Liver (tissue), 9 donors: Measurements from ENCODE around the gene BSPRY. TPM values are rescaled to one million over a fixed set of nuclear protein-coding genes. Genes with fewer than 3 reads are reported as not detected.

Experiments used
- DNase-seq: peaks from one replicate; pipeline ENCODE4 v3.0.0-alpha.2; 2017; ENCODE audit warnings: low spot score
- H3K27ac ChIP-seq, 2 donors: one replicate each; pipeline ENCODE4 v1.7.0; 2013; ENCODE audit warnings: inconsistent platforms in 2 of 2, low read length in 2 of 2, control low read depth in 1 of 2, low read depth in 1 of 2, mild to moderate bottlenecking in 1 of 2
- H3K27me3 ChIP-seq, 4 donors: one replicate each; pipeline versions ENCODE4 v1.6.1 to v1.7.0; 2013; ENCODE audit warnings: low read length in 3 of 4, inconsistent platforms in 1 of 4, mild to moderate bottlenecking in 1 of 4, moderate library complexity in 1 of 4; ENCODE audit not compliant: control insufficient read depth in 4 of 4, insufficient read depth in 4 of 4
- H3K36me3 ChIP-seq, 4 donors: one replicate each; pipeline versions ENCODE4 v1.6.1 to v1.7.0; 2013; ENCODE audit warnings: low read length in 3 of 4, mild to moderate bottlenecking in 3 of 4, low read depth in 1 of 4, moderate library complexity in 1 of 4; ENCODE audit not compliant: control insufficient read depth in 4 of 4, insufficient read depth in 3 of 4
- H3K4me1 ChIP-seq, 4 donors: one replicate each; pipeline versions ENCODE4 v1.6.1 to v1.7.0; 2013; ENCODE audit warnings: low read length in 3 of 4, mild to moderate bottlenecking in 3 of 4, moderate library complexity in 1 of 4; ENCODE audit not compliant: control insufficient read depth in 4 of 4, insufficient read depth in 4 of 4
- H3K4me3 ChIP-seq, 3 donors: one replicate each; pipeline versions ENCODE4 v1.6.1 to v1.7.0; 2013; ENCODE audit warnings: low read length in 3 of 3, control low read depth in 1 of 3, low read depth in 1 of 3, mild to moderate bottlenecking in 1 of 3
- H3K9ac ChIP-seq, 2 donors: one replicate each; pipeline ENCODE4 v1.7.0; 2013; ENCODE audit warnings: low read length in 2 of 2, mild to moderate bottlenecking in 2 of 2, moderate library complexity in 2 of 2, control low read depth in 1 of 2, low read depth in 1 of 2
- H3K9me3 ChIP-seq, 4 donors: one replicate each; pipeline versions ENCODE4 v1.6.1 to v1.7.0; 2013; ENCODE audit warnings: low read length in 3 of 4; ENCODE audit not compliant: control insufficient read depth in 4 of 4
- ATF3 ChIP-seq: IDR thresholded peaks from 2 replicates; pipeline ENCODE4 v1.6.1; 2016; ENCODE audit warnings: antibody characterized with exemption
- CTCF ChIP-seq: fragments of 150-350 bp; IDR thresholded peaks from 2 replicates; pipeline ENCODE4 v1.5.1; 2017; ENCODE audit warnings: improper control_type of control experiment, low read depth, low read length; ENCODE audit not compliant: missing input control
- EGR1 ChIP-seq, 2 donors: IDR thresholded peaks; 2 replicates each; pipeline ENCODE4 v1.6.1; 2016 to 2018; ENCODE audit warnings: antibody characterized with exemption in 2 of 2, low read depth in 2 of 2
- FOXA1 ChIP-seq: IDR thresholded peaks from 2 replicates; pipeline ENCODE4 v1.6.1; 2016; ENCODE audit warnings: antibody characterized with exemption
- GABPA ChIP-seq, 2 donors: IDR thresholded peaks in 1 of 2; conservative IDR thresholded peaks in 1 of 2; 2 replicates each; pipeline ENCODE4 v1.6.1; 2016; ENCODE audit warnings: antibody characterized with exemption in 2 of 2, mild to moderate bottlenecking in 1 of 2, moderate library complexity in 1 of 2
- HNF4A ChIP-seq, 2 donors: conservative IDR thresholded peaks; 2 replicates each; pipeline ENCODE4 v1.6.1; 2016; ENCODE audit warnings: antibody characterized with exemption in 2 of 2, mild to moderate bottlenecking in 2 of 2
- HNF4G ChIP-seq: IDR thresholded peaks from 2 replicates; pipeline ENCODE4 v1.6.1; 2016; ENCODE audit warnings: antibody characterized with exemption
- JUND ChIP-seq, 2 donors: IDR thresholded peaks; 2 replicates each; pipeline ENCODE4 v1.6.1; 2016; ENCODE audit warnings: antibody characterized with exemption in 2 of 2
- MAX ChIP-seq: IDR thresholded peaks from 2 replicates; pipeline ENCODE4 v1.6.1; 2016; ENCODE audit warnings: antibody characterized with exemption
- NR2F2 ChIP-seq: IDR thresholded peaks from 2 replicates; pipeline ENCODE4 v1.6.1; 2016; ENCODE audit warnings: antibody characterized with exemption
- REST ChIP-seq: IDR thresholded peaks from 2 replicates; pipeline ENCODE4 v1.6.1; 2016; ENCODE audit warnings: antibody characterized with exemption, mild to moderate bottlenecking
- RXRA ChIP-seq, 2 donors: IDR thresholded peaks; 2 replicates each; pipeline ENCODE4 v1.6.1; 2017 to 2018; ENCODE audit warnings: antibody characterized with exemption in 2 of 2, mild to moderate bottlenecking in 1 of 2
- SP1 ChIP-seq: IDR thresholded peaks from 2 replicates; pipeline ENCODE4 v1.6.1; 2018; ENCODE audit warnings: antibody characterized with exemption, mild to moderate bottlenecking
- TAF1 ChIP-seq: conservative IDR thresholded peaks from 2 replicates; pipeline ENCODE4 v1.6.1; 2016; ENCODE audit warnings: antibody characterized with exemption, mild to moderate bottlenecking
- YY1 ChIP-seq: IDR thresholded peaks from 2 replicates; pipeline ENCODE4 v1.6.1; 2016; ENCODE audit warnings: antibody characterized with exemption, mild to moderate bottlenecking
- ZBTB33 ChIP-seq: IDR thresholded peaks from 2 replicates; pipeline ENCODE4 v1.6.1; 2016; ENCODE audit warnings: antibody characterized with exemption
- WGBS: extraction: QIAGEN DNeasy Blood & Tissue Kit; methylation state at CpG from one replicate; pipeline ENCODE4 v1.1.7; 2013; 5-methylcytosine and 5-hydroxymethylcytosine counted together
- polyA plus RNA-seq, 2 donors: library from polyadenylated mRNA; stranded (reverse) in 1 of 2; unstranded in 1 of 2; fragments of 200-250 nt in 1 of 2; fragments of >200 nt in 1 of 2; fragmentation: Nextera tagmentation in 1 of 2; extraction: Ambion mirVana in 1 of 2; gene quantifications; one replicate each; pipeline versions ENCODE4 v1.2.1 to v1.2.3, GENCODE V29; 2013 to 2015
- total RNA-seq, 2 donors: library from RNA; depleted of rRNA; stranded (reverse); fragments of >200 nt; gene quantifications; one replicate each; pipeline ENCODE4 v1.2.3, GENCODE V29; 2014
- donor health status: healthy.
- donor health status: healthy.
- donor health status: healthy.
- donor health status: healthy.
- donor health status: healthy.

Gene BSPRY
- total and polyA plus RNA-seq, 4 donors = 0.31 to 2.3 (median 0.65) TPM

GRCh38 chr9:113302792-113303418 lies 46.4 kb upstream of the BSPRY start, which contains the start of gene RNF183:
RNF183 (minus strand) TSS chr9:113303376; CDS start chr9:113298184, 5,192 bp downstream.
- no peak for DNase-seq
- Histone ChIP-seq H3K36me3 (no peaks in the 10 kb centered on the region), H3K27me3 (no peaks in the 10 kb centered on the region), H3K9me3 (no peaks in the 10 kb centered on the region), H3K9ac (no peak within 1 kb of the TSS), H3K4me3 (no peak within 1 kb of the TSS), H3K4me1 (no peaks in the 10 kb centered on the region), H3K27ac (no peak within 1 kb of the TSS)
- TF ChIP-seq HNF4G (no peak), MAX (no peak), HNF4A (conservative IDR thresholded peaks at IDR 0.05) (no peak), ZBTB33 (no peak), JUND (IDR thresholded peaks at IDR 0.05) (no peak), GABPA (IDR thresholded peaks at IDR 0.05 in 1 of 2, conservative IDR thresholded peaks at IDR 0.05 in 1 of 2) (no peak), SP1 (no peak), RXRA (IDR thresholded peaks at IDR 0.05) (no peak), NR2F2 (no peak), FOXA1 (no peak), REST (no peak), CTCF (no peak), ATF3 (no peak)
- 58% methylated on average over 25 of the region's 25 CpGs for WGBS

- H3K9ac ChIP-seq = no peak overlapping the region
- WGBS = 96% methylated on average over 1 of the region's 1 CpG
- TF ChIP-seq HNF4G (no peak), TAF1 (no peak), MAX (no peak), REST (no peak), YY1 (no peak), EGR1 (IDR thresholded peaks at IDR 0.05; ENCODE audit: low read depth in 2 of 2) (no peak), HNF4A (conservative IDR thresholded peaks at IDR 0.05) (no peak)
These were observed 42.8 kb upstream of the BSPRY start for GRCh38 chr9:113306566-113306965.

More at GRCh38 chr9:113306566-113306965, 42.8 kb upstream of the BSPRY start:
- H3K36me3 ChIP-seq = no peaks in the 10 kb centered on the region
- no peaks in the 10 kb centered on the region for H3K4me1 ChIP-seq
- H3K4me3 ChIP-seq = no peak overlapping the region
- no peak overlapping the region for H3K27ac ChIP-seq
- H3K27me3 ChIP-seq = no peaks in the 10 kb centered on the region
- DNase-seq = no peak
- no peaks in the 10 kb centered on the region for H3K9me3 ChIP-seq
